ENCODE results near the gene GPC5. TPM values are rescaled to one million over a fixed set of nuclear protein-coding genes. Genes with fewer than 3 reads are reported as not detected.

The GPC5 gene
- total and polyA plus RNA-seq, 9 of the 15 experiments (the other 6 are each of a cell fraction or from before 2014, with no cell fraction given) = 0.18 to 0.27 TPM; not detected in 7

DNA sequence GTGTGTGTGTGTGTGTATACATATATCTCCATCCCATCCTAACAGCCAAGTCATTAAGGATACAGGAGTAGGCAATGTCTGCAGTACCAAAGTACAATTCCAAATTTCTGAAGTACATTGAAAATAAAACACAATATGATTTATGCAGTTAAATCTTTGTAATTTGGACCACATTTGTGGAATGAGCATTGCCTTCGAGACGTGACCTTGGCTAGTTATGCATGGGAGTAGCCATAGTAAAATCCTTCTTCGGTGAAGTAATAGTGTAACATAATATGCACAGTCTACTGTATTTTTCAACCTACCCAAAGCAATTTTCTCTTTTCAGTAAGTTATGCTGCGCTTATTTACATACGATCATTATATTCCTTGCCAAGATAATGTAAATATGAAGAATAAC lies 1162.5 kb downstream of the GPC5 start:
- no peaks in the 10 kb centered on the region for H3K36me3 ChIP-seq (ENCODE audit: control insufficient read depth, insufficient read depth, low read length)
- no peaks in the 10 kb centered on the region for H3K27me3 ChIP-seq (ENCODE audit: control insufficient read depth in 2 of 2, insufficient read depth in 2 of 2, low read length in 2 of 2)
- H3K4me1 ChIP-seq (replicated peaks in 1 of 2; ENCODE audit: control insufficient read depth in 2 of 2, insufficient read depth in 2 of 2, low read length in 2 of 2) = no peaks in the 10 kb centered on the region
- no peak overlapping the region for H3K27ac ChIP-seq (ENCODE audit: extremely low read depth, low read depth, low read length)
- H3K9me1 ChIP-seq (ENCODE audit: control insufficient read depth, insufficient read depth, low read length) = no peaks in the 10 kb centered on the region
- in situ Hi-C loops (cut with MboI) (no loop called here), intact Hi-C loops (cut with micrococcal nuclease) (no loop called here)
- no TSS peak for BruUV-seq (replicated peaks)
- ATAC-seq = no peak
- TF ChIP-seq HOXB6 (CRISPR knock-in tag; IDR thresholded peaks at IDR 0.05; ENCODE audit: borderline replicate concordance) = no peak
- TF ChIP-seq, protein P1, sequence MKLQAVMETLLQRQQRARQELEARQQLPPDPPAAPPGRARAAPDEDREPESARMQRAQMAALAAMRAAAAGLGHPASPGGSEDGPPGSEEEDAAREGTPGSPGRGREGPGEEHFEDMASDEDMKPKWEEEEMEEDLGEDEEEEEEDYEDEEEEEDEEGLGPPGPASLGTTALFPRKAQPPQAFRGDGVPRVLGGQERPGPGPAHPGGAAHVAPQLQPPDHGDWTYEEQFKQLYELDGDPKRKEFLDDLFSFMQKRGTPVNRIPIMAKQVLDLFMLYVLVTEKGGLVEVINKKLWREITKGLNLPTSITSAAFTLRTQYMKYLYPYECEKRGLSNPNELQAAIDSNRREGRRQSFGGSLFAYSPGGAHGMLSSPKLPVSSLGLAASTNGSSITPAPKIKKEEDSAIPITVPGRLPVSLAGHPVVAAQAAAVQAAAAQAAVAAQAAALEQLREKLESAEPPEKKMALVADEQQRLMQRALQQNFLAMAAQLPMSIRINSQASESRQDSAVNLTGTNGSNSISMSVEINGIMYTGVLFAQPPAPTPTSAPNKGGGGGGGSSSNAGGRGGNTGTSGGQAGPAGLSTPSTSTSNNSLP (IDR thresholded peaks at IDR 0.05; ENCODE audit: borderline replicate concordance, low read depth, low read length) = 0 out of 2 replicates have a peak, but pooled peaks have one; percentile 19
- ChIA-PET CTCF (ENCODE audit: low intra/inter-chr PET ratio) (no interaction called here), POLR2A (no interaction called here)
- 2% methylated on average over 5 of the region's 5 CpGs for WGBS (ENCODE audit: insufficient coverage, low coverage, missing lambda C conversion rate)
- DNase-seq (ENCODE audit: extremely low read depth in 1 of 4, low spot score in 3 of 4) = no peak
- no peak overlapping the region for H3K4me2 ChIP-seq (ENCODE audit: insufficient read depth, low read length)
- H3K9me3 ChIP-seq (replicated peaks; ENCODE audit: control insufficient read depth, insufficient read depth, low read depth, low read length) = peaks cover 2% of the 10 kb centered on the region; the same call in 1 of the 2 replicates
- H2AFZ ChIP-seq (ENCODE audit: low read depth, low read length) = no peak overlapping the region
- H3K4me3 ChIP-seq = no peak overlapping the region
- no peaks in the 10 kb centered on the region for H3K79me2 ChIP-seq (ENCODE audit: control insufficient read depth, insufficient read depth, low read length)
- FAIRE-seq = no peak
- no peaks in the 10 kb centered on the region for H4K20me1 ChIP-seq (replicated peaks; ENCODE audit: control insufficient read depth, insufficient read depth, low read length)
- no peak overlapping the region for H3K9ac ChIP-seq (ENCODE audit: insufficient read depth in 1 of 2, low read depth in 2 of 2, low read length in 2 of 2)

DNA sequence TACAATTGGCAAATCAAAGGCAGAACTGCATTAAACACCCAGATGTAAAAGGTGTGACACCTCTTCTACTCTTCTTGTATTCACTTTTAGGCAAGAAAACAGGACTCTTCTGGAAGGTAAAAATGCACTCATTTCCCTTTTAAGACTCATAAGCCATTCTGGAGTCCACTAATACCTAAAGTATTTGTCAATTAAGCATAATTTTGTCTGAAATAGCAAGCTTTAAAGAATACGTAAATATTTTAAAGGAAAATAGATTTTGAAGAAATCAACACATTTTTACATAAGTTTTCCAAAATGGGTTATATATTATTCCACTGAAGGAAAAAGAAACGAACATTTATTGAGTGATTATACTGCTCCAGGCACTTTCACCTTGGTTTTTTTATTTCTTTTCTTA lies 1166.5 kb downstream of the GPC5 start:
- Histone ChIP-seq H3K27ac (ENCODE audit: extremely low read depth, low read depth, low read length) (no peak overlapping the region), H4K20me1 (replicated peaks; ENCODE audit: control insufficient read depth, insufficient read depth, low read length) (no peaks in the 10 kb centered on the region), H3K9ac (ENCODE audit: insufficient read depth in 1 of 2, low read depth in 2 of 2, low read length in 2 of 2) (no peak overlapping the region), H3K4me1 (replicated peaks in 1 of 2; ENCODE audit: control insufficient read depth in 2 of 2, insufficient read depth in 2 of 2, low read length in 2 of 2) (no peaks in the 10 kb centered on the region), H3K4me3 (no peak overlapping the region), H3K36me3 (ENCODE audit: control insufficient read depth, insufficient read depth, low read length) (no peaks in the 10 kb centered on the region), H3K4me2 (ENCODE audit: insufficient read depth, low read length) (no peak overlapping the region), H3K79me2 (ENCODE audit: control insufficient read depth, insufficient read depth, low read length) (no peaks in the 10 kb centered on the region), H3K9me3 (replicated peaks; ENCODE audit: control insufficient read depth, insufficient read depth, low read depth, low read length) (peaks cover 2% of the 10 kb centered on the region; the same call in 1 of the 2 replicates), H3K9me1 (ENCODE audit: control insufficient read depth, insufficient read depth, low read length) (no peaks in the 10 kb centered on the region), H3K27me3 (ENCODE audit: control insufficient read depth in 2 of 2, insufficient read depth in 2 of 2, low read length in 2 of 2) (no peaks in the 10 kb centered on the region), H2AFZ (ENCODE audit: low read depth, low read length) (no peak overlapping the region)
- in situ Hi-C loops (cut with MboI) (no loop called here), intact Hi-C loops (cut with micrococcal nuclease) (no loop called here)
- FAIRE-seq (no peak), DNase-seq (ENCODE audit: extremely low read depth in 1 of 4, low spot score in 3 of 4) (no peak), ATAC-seq (no peak)
- CTCF ChIA-PET (ENCODE audit: low intra/inter-chr PET ratio) = no interaction called here
- WGBS (ENCODE audit: insufficient coverage, low coverage, missing lambda C conversion rate) = 3% methylated on average over 2 of the region's 2 CpGs
- no peak for TF ChIP-seq FOSL1 (tag; conservative IDR thresholded peaks at IDR 0.05)
- TF ChIP-seq C11orf30 (IDR thresholded peaks at IDR 0.05; ENCODE audit: low read depth) = peak; percentile 72; the same call in 1 of the 2 replicates
- no peak for TF ChIP-seq STAG1 (CRISPR knock-in tag; IDR thresholded peaks at IDR 0.05; ENCODE audit: borderline replicate concordance)
- TF ChIP-seq MAFG (tag; conservative IDR thresholded peaks at IDR 0.05) = peak; percentile 48; the same call in 1 of the 2 replicates
- TF ChIP-seq CBFB (CRISPR knock-in tag; IDR thresholded peaks at IDR 0.05) = no peak
- peak; percentile 13; the same call in 1 of the 2 replicates for TF ChIP-seq MAFK (IDR thresholded peaks at IDR 0.05; ENCODE audit: low read length)
- 0 out of 2 replicates have a peak, but pooled peaks have one; percentile 27 for TF ChIP-seq RFX5 (IDR thresholded peaks at IDR 0.05; ENCODE audit: low read depth, low read length)
- TF ChIP-seq MAFF (IDR thresholded peaks at IDR 0.05; ENCODE audit: low read length) = peak; percentile 49; the same call in 1 of the 2 replicates
- peak; percentile 86; the same call in 1 of the 2 replicates for TF ChIP-seq ZNF316 (IDR thresholded peaks at IDR 0.05)
- POLR2A ChIA-PET = no interaction called here
- no TSS peak for BruUV-seq (replicated peaks)
